Chondrocyte (in vitro differentiated cells): ENCODE measurements around the gene OMG. TPM values are rescaled to one million over a fixed set of nuclear protein-coding genes. Genes with fewer than 3 reads are reported as not detected.
"Not testable (repeated sequence)": the region's sequence is repeated elsewhere in the genome, so short reads cannot be mapped to it uniquely, and the experiment has no call there.

ENCODE experiments used
- DNase-seq: peaks from one replicate; pipeline ENCODE4 v3.0.0; 2021; ENCODE audit warnings: mixed read lengths, low spot score
- H3K27ac Mint-ChIP-seq: one replicate; pipeline ENCODE4 v1.8.0; 2021; ENCODE audit warnings: mild to moderate bottlenecking, moderate library complexity, mixed read lengths; ENCODE audit not compliant: unreplicated experiment
- H3K27me3 Mint-ChIP-seq: 2 replicates; pipeline ENCODE4 v1.8.0; 2021; ENCODE audit warnings: low read depth, mixed read lengths
- H3K36me3 Mint-ChIP-seq: 2 replicates; pipeline ENCODE4 v1.8.0; 2021; ENCODE audit warnings: low read depth, mixed read lengths
- H3K4me1 Mint-ChIP-seq: 2 replicates; pipeline ENCODE4 v1.8.0; 2021; ENCODE audit warnings: low read depth, mild to moderate bottlenecking, mixed read lengths
- H3K4me3 Mint-ChIP-seq: one replicate; pipeline ENCODE4 v1.8.0; 2021; ENCODE audit warnings: mild to moderate bottlenecking, moderate library complexity, mixed read lengths; ENCODE audit not compliant: unreplicated experiment
- H3K9me3 Mint-ChIP-seq: 2 replicates; pipeline ENCODE4 v1.8.0; 2021; ENCODE audit warnings: low read depth, mixed read lengths
- CTCF ChIP-seq: fragments of 200-600 bp; sonication (generic); IDR thresholded peaks from 2 replicates; pipeline ENCODE4 v1.5.0; 2021; ENCODE audit warnings: antibody characterized with exemption, mild to moderate bottlenecking, moderate library complexity
- total RNA-seq: library from RNA; stranded (reverse); gene quantifications from 3 replicates; pipeline ENCODE4 v1.2.1, GENCODE V29; 2021

The OMG gene
- total RNA-seq, 1 donor from 2014 or later, result not detected

DNA sequence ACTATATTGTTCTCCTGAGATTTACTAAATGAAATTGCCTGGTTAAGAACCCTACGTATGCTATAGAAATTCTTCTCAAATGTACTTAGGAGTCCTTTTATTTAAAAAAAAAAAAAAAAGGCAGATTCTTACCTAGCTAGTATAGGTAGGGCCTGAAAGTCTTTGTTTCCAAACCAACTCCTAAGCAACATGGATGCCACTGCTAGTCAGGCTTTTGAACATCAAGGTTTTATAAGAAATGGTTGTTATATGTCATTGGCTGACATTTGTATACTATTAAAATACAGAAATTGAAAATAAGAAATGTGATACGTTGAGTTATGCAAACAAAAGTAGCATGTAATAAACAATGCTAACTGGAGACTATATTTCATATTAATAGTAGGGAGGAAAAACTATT, 23.2 kb upstream of the OMG start:
- Mint-ChIP-seq H3K36me3 (peaks cover 3% of the 10 kb centered on the region), H3K27me3 (no peaks in the 10 kb centered on the region), H3K9me3 (no peaks in the 10 kb centered on the region), H3K27ac (no peak overlapping the region), H3K4me1 (peaks cover 18% of the 10 kb centered on the region), H3K4me3 (no peak overlapping the region)
- DNase-seq, result no peak
- TF ChIP-seq CTCF, result no peak

- Mint-ChIP-seq H3K36me3 (peaks cover 3% of the 10 kb centered on the region), H3K27me3 (no peaks in the 10 kb centered on the region), H3K9me3 (no peaks in the 10 kb centered on the region), H3K4me1 (peaks cover 20% of the 10 kb centered on the region), H3K4me3 (no peak overlapping the region), H3K27ac (no peak overlapping the region)
- no peak for DNase-seq
- TF ChIP-seq CTCF, result no peak
Measured at GRCh38 chr17:31318851-31319661, 22.0 kb upstream of the OMG start.

GRCh38 chr17:31318298-31318801, 21.3 kb upstream of the OMG start:
- Mint-ChIP-seq H3K9me3 (no peaks in the 10 kb centered on the region), H3K36me3 (no peaks in the 10 kb centered on the region), H3K4me1 (peaks cover 26% of the 10 kb centered on the region), H3K27me3 (no peaks in the 10 kb centered on the region), H3K27ac (no peak overlapping the region), H3K4me3 (no peak overlapping the region)
- TF ChIP-seq CTCF, result no peak
- no peak for DNase-seq

- DNase-seq, result no peak
- peaks cover 12% of the 10 kb centered on the region for H3K4me1 Mint-ChIP-seq
- no peaks in the 10 kb centered on the region for H3K9me3 Mint-ChIP-seq
- H3K27me3 Mint-ChIP-seq, result no peaks in the 10 kb centered on the region
- H3K27ac Mint-ChIP-seq, result no peak overlapping the region
- TF ChIP-seq CTCF, result no peak
- no peak overlapping the region for H3K4me3 Mint-ChIP-seq
- no peaks in the 10 kb centered on the region for H3K36me3 Mint-ChIP-seq
Measured at GRCh38 chr17:31314782-31315100, 17.7 kb upstream of the OMG start.

GRCh38 chr17:31313982-31314781, 17.1 kb upstream of the OMG start, which contains the start of gene EVI2B:
EVI2B (minus strand) TSS chr17:31314054; CDS start chr17:31305609, 8,445 bp downstream.
- Mint-ChIP-seq H3K36me3 (no peaks in the 10 kb centered on the region), H3K9me3 (no peaks in the 10 kb centered on the region), H3K27me3 (no peaks in the 10 kb centered on the region), H3K4me3 (no peak within 1 kb of the TSS), H3K4me1 (peaks cover 12% of the 10 kb centered on the region), H3K27ac (peak within 1 kb of the TSS; percentile 27)
- DNase-seq, result no peak
- TF ChIP-seq CTCF, result no peak

GRCh38 chr17:31312223-31312622, 15.2 kb upstream of the OMG start:
- not testable (repeated sequence) for H3K36me3 Mint-ChIP-seq, DNase-seq, H3K27me3 Mint-ChIP-seq, H3K9me3 Mint-ChIP-seq, H3K27ac Mint-ChIP-seq, H3K4me3 Mint-ChIP-seq
- peaks cover 12% of the 10 kb centered on the region for H3K4me1 Mint-ChIP-seq
